Pancreas (tissue), 10 donors: ENCODE data around the gene DHX9. TPM values are rescaled to one million over a fixed set of nuclear protein-coding genes. Genes with fewer than 3 reads are reported as not detected.

ENCODE experiments used
- ATAC-seq, 4 donors: fragments of 200-7000 bp; cut with Tn5 transposase; one replicate each; pipeline versions ENCODE4 v1.8.0 to v1.9.1; 2020; ENCODE audit warnings: mild to moderate bottlenecking in 4 of 4, moderate library complexity in 4 of 4
- DNase-seq, 6 donors: peaks; one replicate each; pipeline ENCODE4 v3.0.0-alpha.2; 2020
- FAIRE-seq: peaks from 2 replicates; lab custom pipeline; 2012; peaks lifted over from hg19 to GRCh38; lab: Jason Lieb, UNC
- H3K27ac ChIP-seq, 4 donors: fragments of 200-600 bp; sonication (generic); 1 replicate in 3 of 4; 2 replicates in 1 of 4; pipeline versions ENCODE4 v1.5.0 to v1.8.0; 2020
- H3K27me3 ChIP-seq, 4 donors: fragments of 200-600 bp; one replicate each; pipeline ENCODE4 v1.8.0; 2021
- H3K36me3 ChIP-seq, 3 donors: fragments of 200-600 bp; sonication (generic) in 1 of 3; one replicate each; pipeline versions ENCODE4 v1.5.0 to v1.8.0; 2020 to 2021
- H3K4me1 ChIP-seq, 3 donors: fragments of 200-600 bp; one replicate each; pipeline ENCODE4 v1.8.0; 2021
- H3K4me3 ChIP-seq, 4 donors: fragments of 200-600 bp; sonication (generic) in 2 of 4; one replicate each; pipeline versions ENCODE4 v1.5.0 to v1.8.0; 2020 to 2021
- H3K9me3 ChIP-seq, 4 donors: fragments of 200-600 bp; one replicate each; pipeline ENCODE4 v1.8.0; 2021
- CTCF ChIP-seq, 4 donors: fragments of 200-600 bp; sonication (generic) in 3 of 4; IDR thresholded peaks; one replicate each; pipeline versions ENCODE4 v1.5.0 to v1.8.0; 2021; ENCODE audit warnings: antibody characterized with exemption in 4 of 4
- intact Hi-C, 3 donors: fragments of 100-400 bp; cut with DNase I; formaldehyde crosslinking; loops; one replicate each; pipeline versions ENCODE4 v1.11.1 to v1.14.2; 2022
- polyA plus RNA-seq, 2 donors: library from polyadenylated mRNA; stranded (reverse); fragments of 200-250 nt; gene quantifications; one replicate each; pipeline ENCODE4 v1.2.3, GENCODE V29; 2013
- total RNA-seq, 6 donors: library from RNA; stranded (reverse); fragmentation: NEBNext Ultra II Directional in 4 of 6; extraction: Animal tissue kit (Norgen Biotek cat#: 25700) in 4 of 6; gene quantifications; one replicate each; pipeline versions ENCODE4 v1.2.1 to v1.2.4, GENCODE V29; 2021 to 2023
- donor health status: healthy with polysubstance abuse.
- donor health status: DM: no; HTN: no; CAD: no; lungs with moderate emphysema.
- donor health status: DM: no; HTN: no; CAD: no.
- donor health status: control.
- donor health status: control.
- donor health status: Bipolar disorder and iron deficiency.
- donor health status: DM: yes; HTN: yes; CAD: no.
- donor health status: DM: no; HTN: no; CAD: no.
- donor health status: DM: no; HTN: no; CAD: no.
- donor health status: DM: yes; HTN: yes; CAD: no.

The DHX9 gene
- total and polyA plus RNA-seq, 8 donors: 28.5 to 71.7 (median 58.9) TPM

DNA sequence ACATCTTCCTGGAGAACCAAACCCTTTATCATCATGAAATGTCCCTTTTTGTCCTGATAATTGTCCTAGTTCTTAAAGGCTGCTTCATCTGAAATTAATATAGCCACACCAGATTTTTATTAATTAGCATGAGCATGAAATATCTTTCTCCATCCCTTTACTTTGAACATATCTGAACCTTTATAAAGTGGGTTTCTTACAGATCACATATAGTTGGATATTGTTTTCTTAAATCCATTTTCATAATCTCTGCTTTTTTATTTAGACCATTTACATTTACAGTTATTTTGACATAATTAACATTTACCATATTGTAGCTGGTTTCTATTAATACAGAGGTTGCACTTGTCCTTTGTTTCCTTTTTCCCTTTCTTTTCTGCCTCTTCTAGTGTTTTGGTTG is 96.6 kb downstream of the DHX9 start:
- no peak overlapping the region for H3K4me3 ChIP-seq
- ATAC-seq: no peak
- no peaks in the 10 kb centered on the region for H3K36me3 ChIP-seq
- no peak for TF ChIP-seq CTCF (IDR thresholded peaks at IDR 0.05)
- no peaks in the 10 kb centered on the region for H3K27me3 ChIP-seq
- FAIRE-seq: no peak
- no peaks in the 10 kb centered on the region for H3K9me3 ChIP-seq
- intact Hi-C loops: no loop called here
- H3K4me1 ChIP-seq: no peaks in the 10 kb centered on the region
- H3K27ac ChIP-seq: no peak overlapping the region
- DNase-seq: no peak

Other genes with a start within 250 kb of the DHX9 start
- gene RGS16, start 235.0 kb upstream of the DHX9 start, total RNA-seq: 1 to 10 TPM; 1.8 to 4.4 (median 2.7) TPM
- 10 to 100 TPM in 1 of 2 donors, 1 to 10 TPM in 1; 8.0 to 19.3 TPM for gene RGS16, start 235.0 kb upstream of the DHX9 start, polyA plus RNA-seq
- not detected for gene RGS8, start 154.8 kb upstream of the DHX9 start, total RNA-seq
- under 1 TPM in 1 of 2 donors, not detected in 1; 0.02 TPM for gene RGS8, start 154.8 kb upstream of the DHX9 start, polyA plus RNA-seq
- gene NPL, start 49.6 kb upstream of the DHX9 start, total RNA-seq: 1 to 10 TPM; 1.2 to 9.7 (median 3.3) TPM
- gene NPL, start 49.6 kb upstream of the DHX9 start, polyA plus RNA-seq: 1 to 10 TPM; 2.6 to 2.8 TPM
- gene SHCBP1L, start 113.8 kb downstream of the DHX9 start, total RNA-seq: not detected
- not detected for gene SHCBP1L, start 113.8 kb downstream of the DHX9 start, polyA plus RNA-seq
- 10 to 100 TPM; 16.4 to 50.1 (median 37.0) TPM for gene LAMC1, start 184.1 kb downstream of the DHX9 start, total RNA-seq
- 10 to 100 TPM; 11.2 to 12.3 TPM for gene LAMC1, start 184.1 kb downstream of the DHX9 start, polyA plus RNA-seq